HepG2 (cell line): ENCODE measurements around the gene RPTOR. TPM values are rescaled to one million over a fixed set of nuclear protein-coding genes. Genes with fewer than 3 reads are reported as not detected.

Source experiments
- MLLT10 ChIP-seq: sonication (generic); formaldehyde crosslinking; IDR thresholded peaks from 2 replicates; pipeline ENCODE4 v1.4.0; 2020; ENCODE audit warnings: missing genetic modification reagents
- PTBP1 ChIP-seq: fragments of 200-400 bp; formaldehyde crosslinking; IDR thresholded peaks from 2 replicates; pipeline ENCODE4 v1.6.1; 2018; ENCODE audit warnings: low read length, low read depth; ENCODE audit not compliant: poor library complexity, severe bottlenecking
- RXRB ChIP-seq: IDR thresholded peaks from 2 replicates; pipeline ENCODE4 v1.6.1; 2016; ENCODE audit warnings: borderline replicate concordance, missing genetic modification reagents, missing compliant biosample characterization
- SRSF1 ChIP-seq: fragments of 200-400 bp; formaldehyde crosslinking; optimal IDR thresholded peaks from 2 replicates; pipeline ENCODE3; 2017; ENCODE audit warnings: mild to moderate bottlenecking, low read depth, low read length, moderate library complexity
- ZBTB8A ChIP-seq: sonication (generic); formaldehyde crosslinking; IDR thresholded peaks from 2 replicates; pipeline ENCODE4 v1.4.0; 2020; ENCODE audit warnings: mild to moderate bottlenecking, low read depth, missing genetic modification reagents, borderline replicate concordance
- ZNF160 ChIP-seq: sonication (generic); formaldehyde crosslinking; IDR thresholded peaks from 2 replicates; pipeline ENCODE4 v1.8.0; 2022; ENCODE audit warnings: mild to moderate bottlenecking, inconsistent platforms, missing genetic modification reagents
- ZNF879 ChIP-seq: sonication (generic); formaldehyde crosslinking; IDR thresholded peaks from 2 replicates; pipeline ENCODE4 v1.8.1; 2023; ENCODE audit warnings: missing genetic modification reagents
- polyA plus RNA-seq, 8 experiments: library from polyadenylated mRNA; depleted of rRNA in 3 of 8; stranded (reverse) in 7 of 8; unstranded in 1 of 8; fragments of >200 nt; fragmentation: Illumina TruSeq in 4 of 8; extraction: Trizol in 4 of 8; gene quantifications; 2 replicates each; pipeline versions ENCODE4 v1.2.1 to v1.2.3, GENCODE V29; 2011 to 2016; ENCODE audit warnings: low read depth in 4 of 8, missing spikeins in 1 of 8, mixed read lengths in 1 of 8; ENCODE audit not compliant: insufficient read depth in 1 of 8
- total RNA-seq, 5 experiments: library from RNA; depleted of rRNA; stranded (reverse); fragments of >200 nt; fragmentation: Illumina TruSeq; extraction: Trizol; gene quantifications; 2 replicates each; pipeline ENCODE4 v1.2.3, GENCODE V29; 2016; ENCODE audit warnings: low read depth in 1 of 5
- TF ChIP-seq, protein P1 (sequence below): sonication (generic); formaldehyde crosslinking; IDR thresholded peaks from 2 replicates; pipeline ENCODE4 v1.5.1; 2020; ENCODE audit warnings: mild to moderate bottlenecking, missing genetic modification reagents, moderate library complexity
- TF ChIP-seq, protein P2 (sequence below): sonication (generic); formaldehyde crosslinking; conservative IDR thresholded peaks from 2 replicates; pipeline ENCODE4 v1.4.0; 2020; ENCODE audit warnings: missing genetic modification reagents
- TF ChIP-seq, protein P3 (sequence below): sonication (generic); formaldehyde crosslinking; IDR thresholded peaks from 2 replicates; pipeline ENCODE4 v1.4.0; 2020; ENCODE audit warnings: missing genetic modification reagents

Gene RPTOR
- total and polyA plus RNA-seq, 2 of the 13 experiments (the other 11 are each of a cell fraction or from before 2014, with no cell fraction given) = 6.6 to 25.3 TPM

GRCh38 chr17:80719449-80719848, 174.8 kb downstream of the RPTOR start (continued):
- TF ChIP-seq PTBP1 (no peak), ZNF879 (no peak), ZNF160 (CRISPR knock-in tag) (no peak), MLLT10 (CRISPR knock-in tag) (no peak), ZBTB8A (CRISPR knock-in tag) (no peak), SRSF1 (no peak), RXRB (CRISPR knock-in tag) (no peak)
- TF ChIP-seq, protein P1, sequence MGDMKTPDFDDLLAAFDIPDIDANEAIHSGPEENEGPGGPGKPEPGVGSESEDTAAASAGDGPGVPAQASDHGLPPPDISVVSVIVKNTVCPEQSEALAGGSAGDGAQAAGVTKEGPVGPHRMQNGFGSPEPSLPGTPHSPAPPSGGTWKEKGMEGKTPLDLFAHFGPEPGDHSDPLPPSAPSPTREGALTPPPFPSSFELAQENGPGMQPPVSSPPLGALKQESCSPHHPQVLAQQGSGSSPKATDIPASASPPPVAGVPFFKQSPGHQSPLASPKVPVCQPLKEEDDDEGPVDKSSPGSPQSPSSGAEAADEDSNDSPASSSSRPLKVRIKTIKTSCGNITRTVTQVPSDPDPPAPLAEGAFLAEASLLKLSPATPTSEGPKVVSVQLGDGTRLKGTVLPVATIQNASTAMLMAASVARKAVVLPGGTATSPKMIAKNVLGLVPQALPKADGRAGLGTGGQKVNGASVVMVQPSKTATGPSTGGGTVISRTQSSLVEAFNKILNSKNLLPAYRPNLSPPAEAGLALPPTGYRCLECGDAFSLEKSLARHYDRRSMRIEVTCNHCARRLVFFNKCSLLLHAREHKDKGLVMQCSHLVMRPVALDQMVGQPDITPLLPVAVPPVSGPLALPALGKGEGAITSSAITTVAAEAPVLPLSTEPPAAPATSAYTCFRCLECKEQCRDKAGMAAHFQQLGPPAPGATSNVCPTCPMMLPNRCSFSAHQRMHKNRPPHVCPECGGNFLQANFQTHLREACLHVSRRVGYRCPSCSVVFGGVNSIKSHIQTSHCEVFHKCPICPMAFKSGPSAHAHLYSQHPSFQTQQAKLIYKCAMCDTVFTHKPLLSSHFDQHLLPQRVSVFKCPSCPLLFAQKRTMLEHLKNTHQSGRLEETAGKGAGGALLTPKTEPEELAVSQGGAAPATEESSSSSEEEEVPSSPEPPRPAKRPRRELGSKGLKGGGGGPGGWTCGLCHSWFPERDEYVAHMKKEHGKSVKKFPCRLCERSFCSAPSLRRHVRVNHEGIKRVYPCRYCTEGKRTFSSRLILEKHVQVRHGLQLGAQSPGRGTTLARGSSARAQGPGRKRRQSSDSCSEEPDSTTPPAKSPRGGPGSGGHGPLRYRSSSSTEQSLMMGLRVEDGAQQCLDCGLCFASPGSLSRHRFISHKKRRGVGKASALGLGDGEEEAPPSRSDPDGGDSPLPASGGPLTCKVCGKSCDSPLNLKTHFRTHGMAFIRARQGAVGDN = no peak
- TF ChIP-seq, protein P2, sequence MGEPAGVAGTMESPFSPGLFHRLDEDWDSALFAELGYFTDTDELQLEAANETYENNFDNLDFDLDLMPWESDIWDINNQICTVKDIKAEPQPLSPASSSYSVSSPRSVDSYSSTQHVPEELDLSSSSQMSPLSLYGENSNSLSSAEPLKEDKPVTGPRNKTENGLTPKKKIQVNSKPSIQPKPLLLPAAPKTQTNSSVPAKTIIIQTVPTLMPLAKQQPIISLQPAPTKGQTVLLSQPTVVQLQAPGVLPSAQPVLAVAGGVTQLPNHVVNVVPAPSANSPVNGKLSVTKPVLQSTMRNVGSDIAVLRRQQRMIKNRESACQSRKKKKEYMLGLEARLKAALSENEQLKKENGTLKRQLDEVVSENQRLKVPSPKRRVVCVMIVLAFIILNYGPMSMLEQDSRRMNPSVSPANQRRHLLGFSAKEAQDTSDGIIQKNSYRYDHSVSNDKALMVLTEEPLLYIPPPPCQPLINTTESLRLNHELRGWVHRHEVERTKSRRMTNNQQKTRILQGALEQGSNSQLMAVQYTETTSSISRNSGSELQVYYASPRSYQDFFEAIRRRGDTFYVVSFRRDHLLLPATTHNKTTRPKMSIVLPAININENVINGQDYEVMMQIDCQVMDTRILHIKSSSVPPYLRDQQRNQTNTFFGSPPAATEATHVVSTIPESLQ = no peak
- TF ChIP-seq, protein P3, sequence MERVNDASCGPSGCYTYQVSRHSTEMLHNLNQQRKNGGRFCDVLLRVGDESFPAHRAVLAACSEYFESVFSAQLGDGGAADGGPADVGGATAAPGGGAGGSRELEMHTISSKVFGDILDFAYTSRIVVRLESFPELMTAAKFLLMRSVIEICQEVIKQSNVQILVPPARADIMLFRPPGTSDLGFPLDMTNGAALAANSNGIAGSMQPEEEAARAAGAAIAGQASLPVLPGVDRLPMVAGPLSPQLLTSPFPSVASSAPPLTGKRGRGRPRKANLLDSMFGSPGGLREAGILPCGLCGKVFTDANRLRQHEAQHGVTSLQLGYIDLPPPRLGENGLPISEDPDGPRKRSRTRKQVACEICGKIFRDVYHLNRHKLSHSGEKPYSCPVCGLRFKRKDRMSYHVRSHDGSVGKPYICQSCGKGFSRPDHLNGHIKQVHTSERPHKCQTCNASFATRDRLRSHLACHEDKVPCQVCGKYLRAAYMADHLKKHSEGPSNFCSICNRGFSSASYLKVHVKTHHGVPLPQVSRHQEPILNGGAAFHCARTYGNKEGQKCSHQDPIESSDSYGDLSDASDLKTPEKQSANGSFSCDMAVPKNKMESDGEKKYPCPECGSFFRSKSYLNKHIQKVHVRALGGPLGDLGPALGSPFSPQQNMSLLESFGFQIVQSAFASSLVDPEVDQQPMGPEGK (CRISPR knock-in tag) = no peak
